Caco-2 (cell line): ENCODE results near the gene GPC1. TPM values are rescaled to one million over a fixed set of nuclear protein-coding genes. Genes with fewer than 3 reads are reported as not detected.
A peak's percentile ranks its signal among the peaks of the same experiment; 100 is the strongest.

ENCODE experiments used
- BruUV-seq: library from RNA; stranded (reverse); fragments of 400-500 nt; replicated peaks from 2 replicates; lab custom pipeline; 2021; lab: Mats Ljungman, UMichigan
- CTCF ChIA-PET: fragments of 300-600 bp; sonication (Branson Sonifier 250); formaldehyde crosslinking; loops from one replicate; lab custom pipeline; 2022; ENCODE audit warnings: antibody characterized with exemption; lab: Charles Lee
- POLR2A ChIA-PET: fragments of 300-600 bp; sonication (Branson Sonifier 250); formaldehyde crosslinking; loops from one replicate; lab custom pipeline; 2022; ENCODE audit warnings: antibody characterized with exemption; lab: Charles Lee
- DNase-seq, 2 experiments: peaks; one replicate each; pipeline versions ENCODE4 v3.0.0 to v3.0.0-alpha.2; 2020 to 2022
- H3K27me3 ChIP-seq: replicated peaks from 2 replicates; pipeline ENCODE4 v1.6.0; 2011; ENCODE audit warnings: low read length; ENCODE audit not compliant: control insufficient read depth, insufficient read depth
- H3K36me3 ChIP-seq: 2 replicates; pipeline ENCODE4 v1.5.1; 2011; ENCODE audit warnings: low read length; ENCODE audit not compliant: control insufficient read depth, insufficient read depth
- H3K4me1 ChIP-seq: fragments of 250-450 bp; sonication (Bioruptor Pico); 2 replicates; pipeline ENCODE4 v1.5.1; 2020; ENCODE audit warnings: mild to moderate bottlenecking
- H3K4me3 ChIP-seq: 2 replicates; pipeline ENCODE4 v1.5.1; 2011; ENCODE audit warnings: low read depth, mild to moderate bottlenecking, control low read depth, low read length
- H3K9me3 ChIP-seq: fragments of 250-450 bp; sonication (Bioruptor Pico); 2 replicates; pipeline ENCODE4 v1.5.1; 2020; ENCODE audit warnings: mild to moderate bottlenecking, moderate library complexity
- H3K27ac Mint-ChIP-seq: one replicate; pipeline ENCODE4 v1.8.0; 2022; ENCODE audit warnings: mixed read lengths; ENCODE audit not compliant: unreplicated experiment
- H3K27me3 Mint-ChIP-seq: one replicate; pipeline ENCODE4 v1.8.0; 2022; ENCODE audit warnings: mixed read lengths; ENCODE audit not compliant: insufficient read depth, unreplicated experiment
- H3K36me3 Mint-ChIP-seq: one replicate; pipeline ENCODE4 v1.8.0; 2022; ENCODE audit warnings: mild to moderate bottlenecking, mixed read lengths; ENCODE audit not compliant: insufficient read depth, unreplicated experiment
- H3K4me1 Mint-ChIP-seq: one replicate; pipeline ENCODE4 v1.8.0; 2022; ENCODE audit warnings: low read depth, mixed read lengths; ENCODE audit not compliant: unreplicated experiment
- H3K4me3 Mint-ChIP-seq: one replicate; pipeline ENCODE4 v1.8.0; 2022; ENCODE audit warnings: mild to moderate bottlenecking, moderate library complexity, mixed read lengths; ENCODE audit not compliant: unreplicated experiment
- H3K9me3 Mint-ChIP-seq: one replicate; pipeline ENCODE4 v1.8.0; 2022; ENCODE audit warnings: mixed read lengths; ENCODE audit not compliant: unreplicated experiment
- intact Hi-C: fragments of 100-400 bp; cut with micrococcal nuclease; formaldehyde crosslinking; loops from one replicate; pipeline ENCODE4 v1.10.0; 2022; ENCODE audit not compliant: unreplicated experiment
- total RNA-seq: library from RNA; stranded (reverse); gene quantifications from 2 replicates; pipeline ENCODE4 v1.2.3, GENCODE V29; 2022
- TF ChIP-seq, protein P1 (sequence below), 2 experiments: fragments of 200-600 bp in 1 of 2; IDR thresholded peaks; 1 replicate in 1 of 2; 2 replicates in 1 of 2; pipeline versions ENCODE4 v1.5.1 to v1.8.0; 2011 to 2022; ENCODE audit warnings: antibody characterized with exemption in 1 of 2, control low read depth in 1 of 2, inconsistent platforms in 1 of 2, low read depth in 1 of 2, low read length in 1 of 2, mild to moderate bottlenecking in 1 of 2, moderate library complexity in 1 of 2; ENCODE audit not compliant: insufficient read depth in 1 of 2, severe bottlenecking in 1 of 2, unreplicated experiment in 1 of 2

The GPC1 gene
- total RNA-seq, 1 experiment from 2014 or later, result 45.2 TPM

DNA sequence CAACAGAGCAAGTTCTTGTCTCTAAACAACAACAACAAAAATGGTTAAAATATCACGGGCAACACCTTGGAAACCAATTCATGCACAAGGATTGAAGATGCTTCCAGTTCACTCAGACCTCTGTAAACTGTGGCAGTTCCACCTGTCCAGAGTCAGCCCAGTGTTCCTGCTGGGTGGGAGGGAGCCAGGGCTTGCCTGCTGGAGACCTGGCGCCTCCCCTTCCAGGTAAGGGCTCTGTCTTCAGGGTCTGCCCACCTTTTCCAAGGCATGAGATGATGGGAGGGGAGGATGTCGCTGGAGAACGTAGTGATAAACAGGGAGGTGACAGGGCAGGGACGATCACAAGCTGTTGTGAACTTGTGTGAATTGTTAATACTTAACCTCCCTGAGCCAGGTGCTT lies 9.8 kb upstream of the GPC1 start:
- no peaks in the 10 kb centered on the region for H3K4me1 Mint-ChIP-seq
- no peaks in the 10 kb centered on the region for H3K27me3 ChIP-seq
- CTCF ChIA-PET, result no interaction called here
- BruUV-seq, result no TSS peak
- H3K4me3 ChIP-seq, result no peak overlapping the region
- H3K9me3 Mint-ChIP-seq, result no peaks in the 10 kb centered on the region
- H3K4me3 Mint-ChIP-seq, result no peak overlapping the region
- H3K4me1 ChIP-seq, result no peaks in the 10 kb centered on the region
- no peaks in the 10 kb centered on the region for H3K36me3 Mint-ChIP-seq
- no peak for DNase-seq
- H3K9me3 ChIP-seq, result no peaks in the 10 kb centered on the region; the same call in 1 of the 2 replicates
- POLR2A ChIA-PET, result no interaction called here
- no peak overlapping the region for H3K27ac Mint-ChIP-seq
- intact Hi-C loops, result no loop called here
- H3K36me3 ChIP-seq, result no peaks in the 10 kb centered on the region
- TF ChIP-seq, protein P1, sequence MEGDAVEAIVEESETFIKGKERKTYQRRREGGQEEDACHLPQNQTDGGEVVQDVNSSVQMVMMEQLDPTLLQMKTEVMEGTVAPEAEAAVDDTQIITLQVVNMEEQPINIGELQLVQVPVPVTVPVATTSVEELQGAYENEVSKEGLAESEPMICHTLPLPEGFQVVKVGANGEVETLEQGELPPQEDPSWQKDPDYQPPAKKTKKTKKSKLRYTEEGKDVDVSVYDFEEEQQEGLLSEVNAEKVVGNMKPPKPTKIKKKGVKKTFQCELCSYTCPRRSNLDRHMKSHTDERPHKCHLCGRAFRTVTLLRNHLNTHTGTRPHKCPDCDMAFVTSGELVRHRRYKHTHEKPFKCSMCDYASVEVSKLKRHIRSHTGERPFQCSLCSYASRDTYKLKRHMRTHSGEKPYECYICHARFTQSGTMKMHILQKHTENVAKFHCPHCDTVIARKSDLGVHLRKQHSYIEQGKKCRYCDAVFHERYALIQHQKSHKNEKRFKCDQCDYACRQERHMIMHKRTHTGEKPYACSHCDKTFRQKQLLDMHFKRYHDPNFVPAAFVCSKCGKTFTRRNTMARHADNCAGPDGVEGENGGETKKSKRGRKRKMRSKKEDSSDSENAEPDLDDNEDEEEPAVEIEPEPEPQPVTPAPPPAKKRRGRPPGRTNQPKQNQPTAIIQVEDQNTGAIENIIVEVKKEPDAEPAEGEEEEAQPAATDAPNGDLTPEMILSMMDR (IDR thresholded peaks at IDR 0.05; ENCODE audit: insufficient read depth in 1 of 2, low read depth in 1 of 2, low read length in 1 of 2, severe bottlenecking in 1 of 2, unreplicated experiment in 1 of 2), result no peak
- no peaks in the 10 kb centered on the region for H3K27me3 Mint-ChIP-seq

DNA sequence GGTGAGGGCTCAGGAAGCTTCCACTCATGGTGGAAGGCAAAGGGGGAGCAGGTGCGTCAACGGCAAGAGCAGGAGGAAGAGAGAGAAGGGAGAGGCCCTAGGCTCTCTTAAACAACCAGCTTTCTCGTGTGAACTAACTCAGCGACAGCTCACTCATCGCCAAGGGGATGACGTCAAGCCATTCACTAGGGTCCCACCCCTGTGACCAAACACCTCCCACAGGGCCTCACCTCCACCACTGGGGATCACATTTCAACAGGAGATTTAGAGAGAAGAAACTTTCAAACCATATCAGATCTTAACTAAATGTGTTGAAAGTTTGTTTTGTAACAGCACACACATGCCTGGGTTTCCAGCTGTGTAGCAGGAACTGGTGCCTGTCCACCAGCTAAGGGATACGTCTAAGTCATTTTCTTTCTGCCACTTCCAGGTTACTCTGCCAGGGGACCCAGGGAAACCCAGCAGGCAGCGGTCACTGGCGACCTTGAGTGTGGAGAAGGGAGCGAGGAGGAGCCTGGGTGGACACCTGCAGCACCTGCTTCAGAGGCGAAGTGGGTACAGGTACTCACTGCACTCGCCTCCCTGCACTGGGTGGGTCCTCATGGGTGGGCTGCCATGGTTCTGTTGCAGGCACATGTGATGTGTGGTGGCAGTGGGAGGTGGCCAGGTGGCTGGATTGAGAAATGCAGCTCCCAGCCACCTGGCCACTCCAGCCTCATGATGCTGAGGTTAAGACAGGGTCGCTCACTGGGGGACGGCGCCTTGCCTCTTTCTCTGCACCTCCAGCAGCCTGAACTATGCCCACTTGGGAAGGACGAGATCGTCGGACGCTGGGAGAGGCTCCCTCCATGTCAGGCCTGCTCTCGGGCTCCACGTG lies 8.4 kb upstream of the GPC1 start:
- Mint-ChIP-seq H3K4me1 (no peaks in the 10 kb centered on the region), H3K9me3 (no peaks in the 10 kb centered on the region), H3K4me3 (no peak overlapping the region), H3K27ac (no peak overlapping the region), H3K36me3 (no peaks in the 10 kb centered on the region), H3K27me3 (no peaks in the 10 kb centered on the region)
- H3K9me3 ChIP-seq, result no peaks in the 10 kb centered on the region
- intact Hi-C loops, result no loop called here
- H3K4me1 ChIP-seq, result no peaks in the 10 kb centered on the region
- peak in 1 of 2 experiments; percentile 19 for DNase-seq
- TF ChIP-seq, protein P1 (IDR thresholded peaks at IDR 0.05; ENCODE audit: insufficient read depth in 1 of 2, low read depth in 1 of 2, low read length in 1 of 2, severe bottlenecking in 1 of 2, unreplicated experiment in 1 of 2), result no peak
- BruUV-seq, result no TSS peak
- ChIA-PET POLR2A (no interaction called here), CTCF (no interaction called here)
- no peaks in the 10 kb centered on the region for H3K36me3 ChIP-seq
- no peaks in the 10 kb centered on the region for H3K27me3 ChIP-seq
- no peak overlapping the region for H3K4me3 ChIP-seq

DNA sequence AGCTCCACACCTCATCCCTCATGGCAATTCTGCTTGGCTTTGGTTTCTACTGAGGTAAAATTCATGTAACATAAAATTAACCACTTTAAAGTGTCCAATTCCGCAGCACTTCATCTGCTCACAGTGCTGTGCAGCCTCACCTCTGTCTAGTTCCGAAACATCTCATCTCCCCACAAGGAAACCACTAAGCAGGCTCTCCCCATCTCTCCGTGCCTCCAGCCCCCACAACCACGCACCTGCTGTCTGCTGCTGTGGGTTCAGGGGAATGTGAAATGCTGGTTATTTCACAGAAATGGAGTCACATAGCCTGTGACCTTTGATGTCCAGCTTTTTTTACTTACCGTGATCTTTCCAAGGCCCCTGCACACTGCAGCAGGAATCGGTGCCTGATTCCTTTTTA lies 7.7 kb upstream of the GPC1 start:
- DNase-seq, result no peak
- H3K27ac Mint-ChIP-seq, result no peak overlapping the region
- H3K9me3 Mint-ChIP-seq, result no peaks in the 10 kb centered on the region

More for the DNA sequence above, 7.7 kb upstream of the GPC1 start:
- no peaks in the 10 kb centered on the region for H3K4me1 ChIP-seq
- H3K27me3 ChIP-seq, result no peaks in the 10 kb centered on the region
- Mint-ChIP-seq H3K27me3 (no peaks in the 10 kb centered on the region), H3K4me1 (no peaks in the 10 kb centered on the region), H3K4me3 (no peak overlapping the region), H3K36me3 (no peaks in the 10 kb centered on the region)
- TF ChIP-seq, protein P1 (IDR thresholded peaks at IDR 0.05; ENCODE audit: insufficient read depth in 1 of 2, low read depth in 1 of 2, low read length in 1 of 2, severe bottlenecking in 1 of 2, unreplicated experiment in 1 of 2), result no peak
- no peaks in the 10 kb centered on the region for H3K36me3 ChIP-seq
- H3K9me3 ChIP-seq, result no peaks in the 10 kb centered on the region
- ChIA-PET CTCF (no interaction called here), POLR2A (no interaction called here)
- no peak overlapping the region for H3K4me3 ChIP-seq
- intact Hi-C loops, result no loop called here
- BruUV-seq, result no TSS peak
